Endothelial cell of umbilical vein (primary cell): ENCODE measurements around the gene MT1E. TPM values are rescaled to one million over a fixed set of nuclear protein-coding genes. Genes with fewer than 3 reads are reported as not detected.
"Not testable (repeated sequence)": the region's sequence is repeated elsewhere in the genome, so short reads cannot be mapped to it uniquely, and the experiment has no call there.

Experiments
- BruUV-seq: library from RNA; stranded (reverse); fragments of 400-500 nt; replicated peaks from 2 replicates; lab custom pipeline; 2021; lab: Mats Ljungman, UMichigan
- CTCF ChIA-PET: fragments of 300-600, 350-600 bp; sonication (Branson Sonifier 250); formaldehyde crosslinking; loops from one replicate; lab custom pipeline; 2021; ENCODE audit warnings: antibody characterized with exemption, inconsistent platforms; lab: Charles Lee
- POLR2A ChIA-PET: fragments of 300-600, 350-600 bp; sonication (Branson Sonifier 250); formaldehyde crosslinking; loops from one replicate; lab custom pipeline; 2021; ENCODE audit warnings: antibody characterized with exemption, inconsistent platforms; lab: Charles Lee
- DNase-seq: peaks from one replicate; pipeline ENCODE4 v3.0.0-alpha.2; 2011; ENCODE audit warnings: low read depth, low spot score
- FAIRE-seq: peaks from 2 replicates; lab custom pipeline; 2011; peaks lifted over from hg19 to GRCh38; lab: Jason Lieb, UNC
- H2AFZ ChIP-seq: 2 replicates; pipeline ENCODE4 v1.6.0; 2012; ENCODE audit warnings: low read depth, low read length, control low read depth, inconsistent platforms
- H3K27ac ChIP-seq: 2 replicates; pipeline ENCODE4 v1.5.1; 2011; ENCODE audit warnings: low read depth, mild to moderate bottlenecking, control low read depth, low read length, moderate library complexity; ENCODE audit not compliant: insufficient read depth
- H3K27me3 ChIP-seq, 2 experiments: 2 replicates each; pipeline versions ENCODE4 v1.6.0 to v1.6.1; 2011; ENCODE audit warnings: low read length in 2 of 2, mixed read lengths in 1 of 2; ENCODE audit not compliant: control insufficient read depth in 2 of 2, insufficient read depth in 2 of 2
- H3K36me3 ChIP-seq, 2 experiments: 2 replicates in 1 of 2; 3 replicates in 1 of 2; pipeline ENCODE4 v1.5.1; 2011; ENCODE audit warnings: low read length in 2 of 2, mild to moderate bottlenecking in 1 of 2, moderate library complexity in 1 of 2; ENCODE audit not compliant: control insufficient read depth in 2 of 2, insufficient read depth in 2 of 2; ENCODE audit errors: extremely low read depth in 1 of 2
- H3K4me1 ChIP-seq: 3 replicates; pipeline ENCODE4 v1.5.1; 2011; ENCODE audit warnings: mild to moderate bottlenecking, low read length; ENCODE audit not compliant: control insufficient read depth, insufficient read depth; ENCODE audit errors: extremely low read depth
- H3K4me2 ChIP-seq: 2 replicates; pipeline ENCODE4 v1.6.1; 2011; ENCODE audit warnings: low read length, control low read depth, mixed read lengths; ENCODE audit not compliant: insufficient read depth
- H3K4me3 ChIP-seq, 3 experiments: fragments of 200-600 bp in 1 of 3; sonication (generic), shearing (Covaris generic) in 1 of 3; replicated peaks in 1 of 3; 2 replicates each; pipeline ENCODE4 v1.5.1; 2011 to 2016; ENCODE audit warnings: control low read depth in 3 of 3, low read length in 3 of 3, mild to moderate bottlenecking in 2 of 3, inconsistent platforms in 1 of 3, low read depth in 1 of 3, moderate library complexity in 1 of 3; ENCODE audit not compliant: insufficient read depth in 1 of 3
- H3K79me2 ChIP-seq: 2 replicates; pipeline ENCODE4 v1.6.0; 2012; ENCODE audit warnings: low read length, inconsistent platforms; ENCODE audit not compliant: control insufficient read depth, insufficient read depth
- H3K9ac ChIP-seq: replicated peaks from 2 replicates; pipeline ENCODE3; 2011; ENCODE audit warnings: low read length, control low read depth; ENCODE audit not compliant: insufficient read depth; ENCODE audit errors: extremely low read depth
- H3K9me1 ChIP-seq: replicated peaks from 3 replicates; pipeline ENCODE4 v1.6.0; 2011; ENCODE audit warnings: mild to moderate bottlenecking, low read length; ENCODE audit not compliant: control insufficient read depth, insufficient read depth; ENCODE audit errors: extremely low read depth
- H3K9me3 ChIP-seq: replicated peaks from 2 replicates; pipeline ENCODE4 v1.5.1; 2012; ENCODE audit warnings: low read length, inconsistent platforms; ENCODE audit not compliant: control insufficient read depth, insufficient read depth
- H4K20me1 ChIP-seq: replicated peaks from 2 replicates; pipeline ENCODE3; 2011; ENCODE audit warnings: mild to moderate bottlenecking, low read length; ENCODE audit not compliant: control insufficient read depth, insufficient read depth; ENCODE audit errors: extremely low read depth
- dilution Hi-C: fragments of 300-500 bp; cut with MboI; formaldehyde crosslinking; loops from one replicate; pipeline ENCODE4 v1.15.0; 2019; ENCODE audit warnings: low sequenced_read_pairs; ENCODE audit not compliant: extremely low pct_ligation_motif_present
- intact Hi-C: fragments of 100-400 bp; cut with micrococcal nuclease; formaldehyde crosslinking; loops from one replicate; pipeline ENCODE4 v1.10.0; 2022
- polyA plus RNA-seq, 4 experiments: library from polyadenylated mRNA; depleted of rRNA in 3 of 4; stranded (reverse) in 3 of 4; unstranded in 1 of 4; fragments of >200 nt; gene quantifications; 2 replicates each; pipeline versions ENCODE4 v1.2.1 to v1.2.3, GENCODE V29; 2011 to 2012; ENCODE audit warnings: missing spikeins in 1 of 4
- total RNA-seq: library from RNA; stranded (reverse); gene quantifications from 2 replicates; pipeline ENCODE4 v1.2.3, GENCODE V29; 2021

The MT1E gene
- total and polyA plus RNA-seq, 2 donors (not counting 3 experiments of a cell fraction or from before 2014, with no cell fraction given) = 208 to 346 TPM

DNA sequence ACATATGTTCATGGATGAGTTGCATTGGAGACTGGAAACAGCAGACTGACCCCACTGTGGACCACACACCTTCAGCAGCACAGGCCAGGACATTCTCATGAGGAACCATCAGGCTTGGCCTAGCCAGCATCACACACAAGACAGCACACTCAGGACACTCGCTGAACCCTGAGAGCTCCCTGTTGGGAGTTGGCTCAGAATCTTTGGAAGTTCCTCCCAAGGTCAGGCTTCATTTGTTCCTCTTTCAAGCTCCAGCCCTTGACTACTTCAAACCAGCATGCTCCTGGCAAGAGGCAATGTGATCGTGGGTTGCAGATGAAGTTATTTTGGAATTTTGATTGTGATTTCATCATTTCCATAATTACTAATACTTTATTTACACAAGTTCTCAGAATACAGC, 46.1 kb downstream of the MT1E start:
- H3K9me3 ChIP-seq, BruUV-seq, intact Hi-C loops, H4K20me1 ChIP-seq, H3K9ac ChIP-seq, POLR2A ChIA-PET, H3K9me1 ChIP-seq, dilution Hi-C loops, H3K36me3 ChIP-seq, H3K4me1 ChIP-seq, H3K4me2 ChIP-seq, H2AFZ ChIP-seq, H3K79me2 ChIP-seq, H3K4me3 ChIP-seq, H3K27ac ChIP-seq, DNase-seq: not testable (repeated sequence)
- CTCF ChIA-PET = interaction anchor here (2.4 kb wide), 1 partner anchor 20 kb away, joined by 6 read pairs; the partner anchor contains the start of gene MT1B
- H3K27me3 ChIP-seq = peaks cover 70 to 79% of the 10 kb centered on the region in 2 experiments
- FAIRE-seq = peak; percentile 68

DNA sequence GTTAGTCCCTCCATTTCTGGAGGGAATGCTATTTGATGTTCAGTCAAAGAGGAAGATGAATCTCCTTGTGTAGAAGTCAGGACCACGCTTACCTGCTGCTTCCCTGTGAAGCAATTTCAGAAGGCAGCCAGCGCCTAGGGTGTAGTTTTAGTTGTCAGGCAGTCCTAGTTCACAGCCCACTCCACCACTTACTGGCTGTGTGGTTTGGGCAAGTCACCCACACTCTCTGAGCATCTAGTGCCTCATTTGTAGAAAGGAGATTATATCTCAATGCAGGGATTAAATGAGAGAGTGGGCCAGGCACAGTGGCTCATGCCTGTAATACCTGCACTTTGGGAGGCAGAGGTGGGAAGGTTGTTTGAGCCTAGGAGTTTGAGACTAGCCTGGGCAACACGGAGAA, 46.6 kb downstream of the MT1E start:
- intact Hi-C loops, H3K9me3 ChIP-seq, H3K9ac ChIP-seq, H3K36me3 ChIP-seq, FAIRE-seq, H2AFZ ChIP-seq, H3K27ac ChIP-seq, dilution Hi-C loops, H3K4me3 ChIP-seq, POLR2A ChIA-PET, DNase-seq, H3K9me1 ChIP-seq, H3K4me1 ChIP-seq, BruUV-seq, H3K4me2 ChIP-seq, H3K79me2 ChIP-seq, H4K20me1 ChIP-seq: not testable (repeated sequence)
- CTCF ChIA-PET = interaction anchor here (2.2 to 2.4 kb wide), 2 partner anchors 20 to 29 kb away, joined by 6 to 24 read pairs; partner anchors contain the start of gene MT1B
- H3K27me3 ChIP-seq = peaks cover 66 to 75% of the 10 kb centered on the region in 2 experiments
